ENCODE results near the gene COX7A2L.

Gene COX7A2L

GRCh38 chr2:42315844-42316470 is 45.1 kb downstream of the COX7A2L start:
- DNase-seq: no peak

GRCh38 chr2:42314892-42315468 is 46.0 kb downstream of the COX7A2L start:
- peak; percentile 76 for DNase-seq

- no peak for DNase-seq
Measured at GRCh38 chr2:42312106-42312505, 48.9 kb downstream of the COX7A2L start.

DNA sequence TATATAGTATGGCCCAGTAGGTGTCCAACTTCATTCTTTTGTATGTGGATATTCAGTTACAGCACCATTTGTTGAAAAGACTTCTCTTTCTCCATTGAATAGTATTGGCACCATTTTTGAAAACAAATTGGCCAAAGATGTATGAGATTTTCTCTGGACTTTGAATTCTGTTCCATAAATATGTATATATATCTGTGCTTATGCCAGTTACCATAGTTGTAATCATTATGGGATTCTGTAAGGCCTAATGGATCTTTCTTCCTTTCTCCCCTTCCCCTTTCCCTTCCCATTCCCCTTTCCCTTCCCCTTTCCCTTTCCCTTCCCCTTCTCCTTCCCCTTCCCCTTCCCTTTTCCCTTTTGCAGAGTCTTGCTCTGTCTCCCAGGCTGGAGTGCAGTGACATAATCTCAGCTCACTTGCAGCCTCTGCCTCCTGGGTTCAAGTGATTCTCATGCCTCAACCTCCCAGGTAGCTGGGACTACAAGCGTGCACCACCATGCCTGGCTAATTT is 51.0 kb downstream of the COX7A2L start:
- peak; percentile 11 for DNase-seq

DNA sequence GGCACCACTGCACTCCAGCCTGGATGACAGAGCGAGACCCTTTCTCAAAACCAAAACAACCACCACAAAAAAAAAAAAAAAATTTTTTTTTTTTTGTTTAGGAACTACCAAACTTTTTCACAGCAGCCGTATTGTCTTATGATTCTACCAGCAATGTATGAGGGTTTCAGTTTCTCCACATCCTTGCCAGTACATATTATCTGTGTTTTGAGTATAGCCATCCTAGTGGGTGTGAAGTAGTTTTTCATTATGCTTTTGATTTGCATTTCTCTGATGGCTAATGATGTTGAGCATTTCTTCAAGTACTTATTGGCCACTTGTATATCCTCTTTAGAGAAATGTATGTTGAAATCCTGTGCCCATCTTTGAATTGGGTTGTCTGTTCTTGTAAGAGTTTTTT is 51.7 kb downstream of the COX7A2L start:
- no peak for DNase-seq

GRCh38 chr2:42307180-42307579 is 53.8 kb downstream of the COX7A2L start:
- DNase-seq: no peak

- DNase-seq: no peak
Measured at GRCh38 chr2:42304059-42304713, 56.8 kb downstream of the COX7A2L start.

GRCh38 chr2:42303252-42303651 is 57.8 kb downstream of the COX7A2L start:
- no peak for DNase-seq

GRCh38 chr2:42300527-42300926 is 60.5 kb downstream of the COX7A2L start:
- DNase-seq: no peak

Data from inflammatory macrophage treated with lipopolysaccharide for 4 hours (primary cell).